DMS53 treated with DMSO at 0.1 percent for 48 hours (cell line): Measurements from ENCODE around the gene RPH3AL.
"Not testable (repeated sequence)": the region's sequence is repeated elsewhere in the genome, so short reads cannot be mapped to it uniquely, and the experiment has no call there.

ENCODE experiments used
- DNase-seq: peaks from one replicate; lab custom pipeline; 2025; ENCODE audit not compliant: unreplicated experiment; lab: John Stamatoyannopoulos, UW

The RPH3AL gene

GRCh38 chr17:283911-284675 lies 68.5 kb downstream of the RPH3AL start:
- DNase-seq: no peak

GRCh38 chr17:282912-283882 lies 69.4 kb downstream of the RPH3AL start:
- no peak for DNase-seq

GRCh38 chr17:282000-282911 lies 70.4 kb downstream of the RPH3AL start:
- DNase-seq: no peak

- no peak for DNase-seq
Observed at GRCh38 chr17:281365-281999, 71.1 kb downstream of the RPH3AL start.

GRCh38 chr17:280901-281300 lies 71.7 kb downstream of the RPH3AL start:
- DNase-seq: no peak

GRCh38 chr17:280216-280615 lies 72.4 kb downstream of the RPH3AL start:
- no peak for DNase-seq

- DNase-seq: no peak
Observed at GRCh38 chr17:279776-280175, 72.8 kb downstream of the RPH3AL start.

GRCh38 chr17:279331-279730 lies 73.3 kb downstream of the RPH3AL start:
- no peak for DNase-seq

GRCh38 chr17:278676-279059 lies 73.9 kb downstream of the RPH3AL start:
- DNase-seq: no peak

- DNase-seq: no peak
Observed at GRCh38 chr17:278055-278675, 74.4 kb downstream of the RPH3AL start.

GRCh38 chr17:274902-275301 lies 77.7 kb downstream of the RPH3AL start:
- no peak for DNase-seq

GRCh38 chr17:273981-274832 lies 78.4 kb downstream of the RPH3AL start:
- DNase-seq: no peak

GRCh38 chr17:272856-273255 lies 79.8 kb downstream of the RPH3AL start:
- DNase-seq: not testable (repeated sequence)

GRCh38 chr17:271928-272623 lies 80.5 kb downstream of the RPH3AL start:
- DNase-seq: not testable (repeated sequence)

GRCh38 chr17:269616-270514 lies 82.7 kb downstream of the RPH3AL start:
- no peak for DNase-seq

GRCh38 chr17:266701-267667 lies 85.6 kb downstream of the RPH3AL start:
- no peak for DNase-seq
